SK-N-SH (cell line): ENCODE measurements around the gene ENTPD2. TPM values are rescaled to one million over a fixed set of nuclear protein-coding genes. Genes with fewer than 3 reads are reported as not detected.
A peak's percentile ranks its signal among the peaks of the same experiment; 100 is the strongest.

Experiments used
- CTCF ChIA-PET: fragments of 300-600, 350-600 bp; formaldehyde crosslinking; extraction: SDS; loops from one replicate; lab custom pipeline; 2021; lab: Yijun Ruan, JAX
- POLR2A ChIA-PET: fragments of 350-600 bp; sonication (Branson Sonifier 250); formaldehyde crosslinking; extraction: SDS; loops from one replicate; lab custom pipeline; 2020; ENCODE audit warnings: antibody characterized with exemption, inconsistent platforms; lab: Yijun Ruan, JAX
- DNase-seq: peaks from one replicate; pipeline ENCODE4 v3.0.0; 2012
- H2AFZ ChIP-seq: fragments of 200-600 bp; sonication (generic); 2 replicates; pipeline ENCODE4 v1.8.1; 2016; ENCODE audit warnings: antibody characterized with exemption, mild to moderate bottlenecking, low read depth
- H3F3A ChIP-seq: fragments of 200-600 bp; sonication (generic); replicated peaks from 2 replicates; pipeline ENCODE3; 2016; ENCODE audit warnings: antibody characterized with exemption, mild to moderate bottlenecking; ENCODE audit not compliant: insufficient read depth
- H3K27ac ChIP-seq, 2 experiments: fragments of 200-500 bp in 1 of 2; fragments of 200-600 bp in 1 of 2; sonication (Bioruptor generic) in 1 of 2; sonication (generic), shearing (Covaris generic) in 1 of 2; 2 replicates each; pipeline versions ENCODE4 v1.5.1 to v1.6.1; 2014 to 2016; ENCODE audit warnings: low read depth in 2 of 2, inconsistent platforms in 1 of 2, low read length in 1 of 2, mild to moderate bottlenecking in 1 of 2, mixed read lengths in 1 of 2
- H3K27me3 ChIP-seq: fragments of 200-600 bp; sonication (generic), shearing (Covaris generic); 2 replicates; pipeline ENCODE4 v1.6.1; 2016; ENCODE audit warnings: mixed run types; ENCODE audit not compliant: insufficient read depth
- H3K36me3 ChIP-seq, 2 experiments: fragments of 200-500 bp in 1 of 2; fragments of 200-600 bp in 1 of 2; sonication (Bioruptor generic) in 1 of 2; sonication (generic) in 1 of 2; replicated peaks in 1 of 2; 2 replicates each; pipeline versions ENCODE3 to v1.5.1; 2014 to 2016; ENCODE audit warnings: low read length in 1 of 2, mild to moderate bottlenecking in 1 of 2; ENCODE audit not compliant: insufficient read depth in 2 of 2, control insufficient read depth in 1 of 2
- H3K4me1 ChIP-seq, 2 experiments: fragments of 200-500 bp in 1 of 2; fragments of 200-600 bp in 1 of 2; sonication (Bioruptor generic) in 1 of 2; sonication (generic), shearing (Covaris generic) in 1 of 2; 2 replicates each; pipeline versions ENCODE4 v1.5.1 to v1.6.1; 2014 to 2016; ENCODE audit warnings: low read depth in 1 of 2, low read length in 1 of 2, mixed run types in 1 of 2; ENCODE audit not compliant: insufficient read depth in 2 of 2, control insufficient read depth in 1 of 2
- H3K4me2 ChIP-seq: fragments of 200-600 bp; sonication (generic), shearing (Covaris generic); 2 replicates; pipeline ENCODE4 v1.6.1; 2017; ENCODE audit warnings: mixed run types
- H3K4me3 ChIP-seq, 2 experiments: fragments of 200-500 bp in 1 of 2; fragments of 200-600 bp in 1 of 2; sonication (Bioruptor generic) in 1 of 2; sonication (generic), shearing (Covaris generic) in 1 of 2; 2 replicates each; pipeline versions ENCODE4 v1.5.1 to v1.8.1; 2014 to 2016; ENCODE audit warnings: low read depth in 2 of 2, inconsistent platforms in 1 of 2, low read length in 1 of 2, mild to moderate bottlenecking in 1 of 2, mixed read lengths in 1 of 2, moderate library complexity in 1 of 2
- H3K79me2 ChIP-seq: fragments of 200-600 bp; sonication (generic); 2 replicates; pipeline ENCODE4 v1.8.1; 2017; ENCODE audit warnings: mild to moderate bottlenecking; ENCODE audit not compliant: insufficient read depth
- H3K9ac ChIP-seq: fragments of 200-600 bp; sonication (generic); 2 replicates; pipeline ENCODE4 v1.6.1; 2017; ENCODE audit warnings: mixed run types
- H3K9me2 ChIP-seq: fragments of 200-600 bp; sonication (generic); 2 replicates; pipeline ENCODE4 v1.6.1; 2017; ENCODE audit warnings: mixed run types
- H3K9me3 ChIP-seq: fragments of 200-600 bp; sonication (generic); 2 replicates; pipeline ENCODE4 v1.6.1; 2017; ENCODE audit warnings: mixed run types, mild to moderate bottlenecking, moderate library complexity
- H4K20me1 ChIP-seq: fragments of 200-600 bp; sonication (generic); 2 replicates; pipeline ENCODE4 v1.6.1; 2017; ENCODE audit warnings: mild to moderate bottlenecking, mixed run types; ENCODE audit not compliant: insufficient read depth
- CHD2 ChIP-seq: fragments of 150-350 bp; IDR thresholded peaks from 2 replicates; pipeline ENCODE4 v1.6.1; 2018; ENCODE audit warnings: low read length; ENCODE audit not compliant: partially characterized antibody
- CTCF ChIP-seq: fragments of 200-600 bp; sonication (generic); IDR thresholded peaks from 2 replicates; pipeline ENCODE4 v1.6.1; 2017; ENCODE audit warnings: antibody characterized with exemption, mild to moderate bottlenecking, moderate library complexity
- EZH2phosphoT487 ChIP-seq: fragments of 200-600 bp; sonication (generic); IDR thresholded peaks from 2 replicates; pipeline ENCODE4 v1.6.1; 2017; ENCODE audit warnings: low read depth, mixed run types, mild to moderate bottlenecking, antibody characterized with exemption, moderate library complexity, borderline replicate concordance
- FOXM1 ChIP-seq: IDR thresholded peaks from 2 replicates; pipeline ENCODE4 v1.4.0; 2012; ENCODE audit warnings: low read depth, mild to moderate bottlenecking
- GABPA ChIP-seq: IDR thresholded peaks from 2 replicates; pipeline ENCODE4 v1.4.0; 2012; ENCODE audit warnings: low read depth, mild to moderate bottlenecking
- IRF3 ChIP-seq: fragments of 150-350 bp; IDR thresholded peaks from 2 replicates; pipeline ENCODE4 v1.6.1; 2016; ENCODE audit warnings: mild to moderate bottlenecking, low read depth, low read length
- JUND ChIP-seq: IDR thresholded peaks from 2 replicates; pipeline ENCODE4 v1.4.0; 2012
- NFIC ChIP-seq: IDR thresholded peaks from 2 replicates; pipeline ENCODE4 v1.4.0; 2012; ENCODE audit warnings: borderline replicate concordance
- NRF1 ChIP-seq: IDR thresholded peaks from 2 replicates; pipeline ENCODE4 v1.6.1; 2012; ENCODE audit warnings: low read depth, mild to moderate bottlenecking, low read length
- RAD21 ChIP-seq: IDR thresholded peaks from 2 replicates; pipeline ENCODE4 v1.6.1; 2012; ENCODE audit warnings: mild to moderate bottlenecking, low read length
- RCOR1 ChIP-seq: fragments of 150-350 bp; IDR thresholded peaks from 2 replicates; pipeline ENCODE4 v1.6.1; 2017; ENCODE audit warnings: antibody characterized with exemption, low read length
- REST ChIP-seq: IDR thresholded peaks from 2 replicates; pipeline ENCODE4 v1.6.1; 2012; ENCODE audit warnings: mild to moderate bottlenecking, low read depth, low read length, moderate library complexity
- RXRA ChIP-seq: IDR thresholded peaks from 2 replicates; pipeline ENCODE4 v1.4.0; 2012; ENCODE audit warnings: low read depth, mild to moderate bottlenecking, borderline replicate concordance
- SIN3A ChIP-seq: IDR thresholded peaks from 2 replicates; pipeline ENCODE4 v1.6.1; 2012; ENCODE audit warnings: low read depth, mild to moderate bottlenecking, low read length, moderate library complexity, borderline replicate concordance
- SMC3 ChIP-seq: IDR thresholded peaks from 2 replicates; pipeline ENCODE4 v1.6.1; 2012; ENCODE audit warnings: low read depth, low read length, improper control_type of control experiment
- USF2 ChIP-seq: fragments of 150-350 bp; IDR thresholded peaks from 2 replicates; pipeline ENCODE4 v1.6.1; 2017; ENCODE audit warnings: antibody characterized with exemption, low read length, low read depth, borderline replicate concordance
- WGBS: methylation state at CpG from one replicate; pipeline ENCODE4 v1.1.6; 2017; ENCODE audit warnings: low lambda C conversion rate; 5-methylcytosine and 5-hydroxymethylcytosine counted together
- polyA plus RNA-seq, 3 experiments: library from polyadenylated mRNA; depleted of rRNA; stranded (reverse); fragments of >200 nt; gene quantifications; 2 replicates each; pipeline ENCODE4 v1.2.3, GENCODE V29; 2012
- TF ChIP-seq, protein P1 (sequence below): IDR thresholded peaks from 2 replicates; pipeline ENCODE4 v1.4.0; 2012; ENCODE audit warnings: low read depth, borderline replicate concordance
- TF ChIP-seq, protein P2 (sequence below): IDR thresholded peaks from 2 replicates; pipeline ENCODE4 v1.4.0; 2012; ENCODE audit warnings: low read depth

ENTPD2 gene
- polyA plus RNA-seq, 1 of the 3 experiments (the other 2 are of a cell fraction): not detected

GRCh38 chr9:137045294-137046087 lies 8.4 kb downstream of the ENTPD2 start:
- peak overlapping the region; percentile 96 for H3K4me2 ChIP-seq
- 0% methylated on average over 18 of the region's 96 CpGs for WGBS
- ChIA-PET POLR2A (interaction anchor here (0.6 kb wide), 1 partner anchor 208 kb away, joined by 3 read pairs; no protein-coding TSS in a partner anchor), CTCF (interaction anchor here (0.7 to 19.8 kb wide), 16 partner anchors 10 to 258 kb away, joined by 3 to 803 read pairs (median 4); partner anchors contain the start of genes ABCA2, C8G, FBXW5 and FUT7)
- H3K9me3 ChIP-seq: no peaks in the 10 kb centered on the region
- no peak for TF ChIP-seq NRF1
- TF ChIP-seq, protein P1, sequence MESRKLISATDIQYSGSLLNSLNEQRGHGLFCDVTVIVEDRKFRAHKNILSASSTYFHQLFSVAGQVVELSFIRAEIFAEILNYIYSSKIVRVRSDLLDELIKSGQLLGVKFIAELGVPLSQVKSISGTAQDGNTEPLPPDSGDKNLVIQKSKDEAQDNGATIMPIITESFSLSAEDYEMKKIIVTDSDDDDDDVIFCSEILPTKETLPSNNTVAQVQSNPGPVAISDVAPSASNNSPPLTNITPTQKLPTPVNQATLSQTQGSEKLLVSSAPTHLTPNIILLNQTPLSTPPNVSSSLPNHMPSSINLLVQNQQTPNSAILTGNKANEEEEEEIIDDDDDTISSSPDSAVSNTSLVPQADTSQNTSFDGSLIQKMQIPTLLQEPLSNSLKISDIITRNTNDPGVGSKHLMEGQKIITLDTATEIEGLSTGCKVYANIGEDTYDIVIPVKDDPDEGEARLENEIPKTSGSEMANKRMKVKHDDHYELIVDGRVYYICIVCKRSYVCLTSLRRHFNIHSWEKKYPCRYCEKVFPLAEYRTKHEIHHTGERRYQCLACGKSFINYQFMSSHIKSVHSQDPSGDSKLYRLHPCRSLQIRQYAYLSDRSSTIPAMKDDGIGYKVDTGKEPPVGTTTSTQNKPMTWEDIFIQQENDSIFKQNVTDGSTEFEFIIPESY: no peak
- no peak for TF ChIP-seq EZH2phosphoT487
- TF ChIP-seq IRF3: no peak
- no peak for TF ChIP-seq CHD2
- no peak for TF ChIP-seq SMC3
- TF ChIP-seq GABPA: no peak
- TF ChIP-seq RXRA: no peak
- TF ChIP-seq RCOR1: no peak
- no peak for TF ChIP-seq NFIC
- no peak for TF ChIP-seq FOXM1
- TF ChIP-seq RAD21: no peak
- no peak for TF ChIP-seq CTCF
- no peak for TF ChIP-seq REST
- TF ChIP-seq, protein P2, sequence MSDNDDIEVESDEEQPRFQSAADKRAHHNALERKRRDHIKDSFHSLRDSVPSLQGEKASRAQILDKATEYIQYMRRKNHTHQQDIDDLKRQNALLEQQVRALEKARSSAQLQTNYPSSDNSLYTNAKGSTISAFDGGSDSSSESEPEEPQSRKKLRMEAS: no peak; the same call in 1 of the 2 replicates
- no peak for TF ChIP-seq JUND
- no peak for TF ChIP-seq SIN3A
- TF ChIP-seq USF2: no peak
- H3K9ac ChIP-seq: peak overlapping the region; percentile 41
- peak overlapping the region; percentile 84; the same call in 1 of the 2 replicates for H2AFZ ChIP-seq
- peaks cover 3% of the 10 kb centered on the region for H3F3A ChIP-seq
- H3K27ac ChIP-seq: peak overlapping the region in 1 of 2 experiments; percentile 78; a peak in 2 of 4 replicates
- peak; percentile 81 for DNase-seq
- peaks cover 11 to 25% of the 10 kb centered on the region in 2 experiments; a peak in 2 of 4 replicates for H3K4me1 ChIP-seq
- H3K36me3 ChIP-seq: peaks cover 0 to 4% of the 10 kb centered on the region in 2 experiments
- H3K4me3 ChIP-seq: peak overlapping the region; percentile 62 to 73
- peaks cover 26% of the 10 kb centered on the region for H4K20me1 ChIP-seq
- H3K79me2 ChIP-seq: no peaks in the 10 kb centered on the region
- 0 out of 2 replicates have a peak, but pooled peaks cover 5% of the 10 kb centered on the region for H3K27me3 ChIP-seq
- no peaks in the 10 kb centered on the region for H3K9me2 ChIP-seq
